ENCODE results near the gene DIPK1C.

GRCh38 chr18:74494514-74494913 is 37.4 kb upstream of the DIPK1C start:
- TF ChIP-seq POLR2A (IDR thresholded peaks at IDR 0.05; ENCODE audit: low read depth, low read length) (no peak), SPI1 (IDR thresholded peaks at IDR 0.05; ENCODE audit: low read depth, low read length) (no peak), POLR2AphosphoS5 (IDR thresholded peaks at IDR 0.05; ENCODE audit: low read depth, low read length) (no peak), TAF1 (IDR thresholded peaks at IDR 0.05; ENCODE audit: low read depth, low read length) (no peak)

Measured in GM12891 (cell line).